Keratinocyte (primary cell): ENCODE measurements around the gene DNAJC28. TPM values are rescaled to one million over a fixed set of nuclear protein-coding genes. Genes with fewer than 3 reads are reported as not detected.

Experiments
- DNase-seq: peaks from one replicate; pipeline ENCODE4 v3.0.0-alpha.2; 2011; ENCODE audit warnings: low read depth, missing footprints, low spot score
- FAIRE-seq: peaks from 2 replicates; lab custom pipeline; 2011; peaks lifted over from hg19 to GRCh38; lab: Jason Lieb, UNC
- H2AFZ ChIP-seq: 2 replicates; pipeline ENCODE4 v1.6.0; 2012; ENCODE audit warnings: low read length, control low read depth, inconsistent platforms; ENCODE audit not compliant: control insufficient read depth
- H3K27ac ChIP-seq: 2 replicates; pipeline ENCODE4 v1.5.1; 2011; ENCODE audit warnings: low read length; ENCODE audit not compliant: control insufficient read depth, insufficient read depth
- H3K27me3 ChIP-seq: 3 replicates; pipeline ENCODE4 v1.6.0; 2011; ENCODE audit warnings: low read length; ENCODE audit not compliant: control insufficient read depth, insufficient read depth; ENCODE audit errors: extremely low read depth
- H3K36me3 ChIP-seq, 2 experiments: 2 replicates in 1 of 2; 3 replicates in 1 of 2; pipeline ENCODE4 v1.5.1; 2011; ENCODE audit warnings: low read length in 2 of 2, mild to moderate bottlenecking in 1 of 2; ENCODE audit not compliant: control insufficient read depth in 2 of 2, insufficient read depth in 2 of 2; ENCODE audit errors: extremely low read depth in 1 of 2
- H3K4me1 ChIP-seq: 3 replicates; pipeline ENCODE4 v1.5.1; 2011; ENCODE audit warnings: low read length; ENCODE audit not compliant: control insufficient read depth, insufficient read depth; ENCODE audit errors: extremely low read depth
- H3K4me2 ChIP-seq: 3 replicates; pipeline ENCODE4 v1.6.0; 2011; ENCODE audit warnings: low read depth, low read length; ENCODE audit not compliant: control insufficient read depth, insufficient read depth; ENCODE audit errors: extremely low read depth
- H3K4me3 ChIP-seq, 3 experiments: fragments of 200-600 bp in 1 of 3; sonication (generic) in 1 of 3; 2 replicates in 2 of 3; 3 replicates in 1 of 3; pipeline ENCODE4 v1.5.1; 2011 to 2016; ENCODE audit warnings: low read length in 3 of 3, mild to moderate bottlenecking in 3 of 3, control low read depth in 2 of 3, inconsistent platforms in 1 of 3, low read depth in 1 of 3, mixed read lengths in 1 of 3, mixed run types in 1 of 3, moderate library complexity in 1 of 3; ENCODE audit not compliant: control insufficient read depth in 2 of 3, insufficient read depth in 2 of 3; ENCODE audit errors: extremely low read depth in 1 of 3
- H3K79me2 ChIP-seq: 2 replicates; pipeline ENCODE4 v1.6.0; 2012; ENCODE audit warnings: low read length; ENCODE audit not compliant: control insufficient read depth, insufficient read depth
- H3K9ac ChIP-seq: 3 replicates; pipeline ENCODE4 v1.6.0; 2011; ENCODE audit warnings: low read length; ENCODE audit not compliant: control insufficient read depth, insufficient read depth; ENCODE audit errors: extremely low read depth
- H3K9me1 ChIP-seq: 3 replicates; pipeline ENCODE4 v1.6.0; 2011; ENCODE audit warnings: low read length; ENCODE audit not compliant: control insufficient read depth, insufficient read depth; ENCODE audit errors: extremely low read depth
- H3K9me3 ChIP-seq: 2 replicates; pipeline ENCODE4 v1.5.1; 2012; ENCODE audit warnings: low read depth, low read length; ENCODE audit not compliant: control insufficient read depth
- H4K20me1 ChIP-seq: 3 replicates; pipeline ENCODE4 v1.6.0; 2011; ENCODE audit warnings: low read length; ENCODE audit not compliant: control insufficient read depth, insufficient read depth; ENCODE audit errors: extremely low read depth
- EZH2 ChIP-seq: IDR thresholded peaks from one replicate; pipeline ENCODE4 v1.6.1; 2012; ENCODE audit warnings: inconsistent platforms, mild to moderate bottlenecking, low read length, moderate library complexity
- dilution Hi-C: fragments of 300-500 bp; cut with MboI; formaldehyde crosslinking; loops from one replicate; pipeline ENCODE4 v1.7.0; 2020; ENCODE audit warnings: low sequenced_read_pairs; ENCODE audit not compliant: extremely low pct_ligation_motif_present
- polyA minus RNA-seq, 3 experiments: library from RNA; depleted of rRNA, polyadenylated mRNA; stranded (reverse); fragments of >200 nt; gene quantifications; 1 replicate in 1 of 3; 2 replicates in 1 of 3; 3 replicates in 1 of 3; pipeline ENCODE4 v1.2.3, GENCODE V29; 2011
- polyA plus RNA-seq, 5 experiments: library from polyadenylated mRNA; depleted of rRNA in 3 of 5; stranded (reverse) in 3 of 5; stranded (forward) in 1 of 5; unstranded in 1 of 5; fragments of >200 nt; gene quantifications; 1 replicate in 1 of 5; 2 replicates in 3 of 5; 3 replicates in 1 of 5; pipeline versions ENCODE4 v1.2.1 to v1.2.3, GENCODE V29; 2011 to 2012; ENCODE audit warnings: missing spikeins in 2 of 5, low read depth in 1 of 5, low replicate concordance in 1 of 5
- TF ChIP-seq, protein P1 (sequence below), 3 experiments: IDR thresholded peaks in 1 of 3; conservative IDR thresholded peaks in 1 of 3; optimal IDR thresholded peaks in 1 of 3; 2 replicates in 2 of 3; 3 replicates in 1 of 3; pipeline versions ENCODE3 to v1.5.1; 2011; ENCODE audit warnings: low read length in 3 of 3, mild to moderate bottlenecking in 3 of 3, moderate library complexity in 2 of 3, control low read depth in 1 of 3, inconsistent platforms in 1 of 3; ENCODE audit not compliant: insufficient read depth in 2 of 3; ENCODE audit errors: extremely low read depth in 1 of 3

The DNAJC28 gene, protein sequence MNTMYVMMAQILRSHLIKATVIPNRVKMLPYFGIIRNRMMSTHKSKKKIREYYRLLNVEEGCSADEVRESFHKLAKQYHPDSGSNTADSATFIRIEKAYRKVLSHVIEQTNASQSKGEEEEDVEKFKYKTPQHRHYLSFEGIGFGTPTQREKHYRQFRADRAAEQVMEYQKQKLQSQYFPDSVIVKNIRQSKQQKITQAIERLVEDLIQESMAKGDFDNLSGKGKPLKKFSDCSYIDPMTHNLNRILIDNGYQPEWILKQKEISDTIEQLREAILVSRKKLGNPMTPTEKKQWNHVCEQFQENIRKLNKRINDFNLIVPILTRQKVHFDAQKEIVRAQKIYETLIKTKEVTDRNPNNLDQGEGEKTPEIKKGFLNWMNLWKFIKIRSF
- polyA plus RNA-seq (0.91 to 1.4 TPM (median 1.1 TPM) in 3 replicates), polyA minus RNA-seq (0.30 to 1.1 TPM in 2 of 3 replicates, not detected in the other)
- 2.2 TPM for polyA plus RNA-seq (2011; ENCODE audit: low read depth)
- polyA plus RNA-seq (2011; cell fraction: cytosol; rRNA removed) = 0.74 and 1.2 TPM in 2 replicates
- polyA plus RNA-seq (2011; cell fraction: nucleus; rRNA removed) = 1.1 and 1.7 TPM in 2 replicates
- polyA plus RNA-seq (2012; ENCODE audit: low replicate concordance) = 0.63 and 0.79 TPM in 2 replicates
- polyA minus RNA-seq (2011; cell fraction: cytosol; rRNA and poly(A)+ RNA removed) = 0.77 TPM
- polyA minus RNA-seq (2011; cell fraction: nucleus; rRNA and poly(A)+ RNA removed) = not detected in 2 replicates

DNA sequence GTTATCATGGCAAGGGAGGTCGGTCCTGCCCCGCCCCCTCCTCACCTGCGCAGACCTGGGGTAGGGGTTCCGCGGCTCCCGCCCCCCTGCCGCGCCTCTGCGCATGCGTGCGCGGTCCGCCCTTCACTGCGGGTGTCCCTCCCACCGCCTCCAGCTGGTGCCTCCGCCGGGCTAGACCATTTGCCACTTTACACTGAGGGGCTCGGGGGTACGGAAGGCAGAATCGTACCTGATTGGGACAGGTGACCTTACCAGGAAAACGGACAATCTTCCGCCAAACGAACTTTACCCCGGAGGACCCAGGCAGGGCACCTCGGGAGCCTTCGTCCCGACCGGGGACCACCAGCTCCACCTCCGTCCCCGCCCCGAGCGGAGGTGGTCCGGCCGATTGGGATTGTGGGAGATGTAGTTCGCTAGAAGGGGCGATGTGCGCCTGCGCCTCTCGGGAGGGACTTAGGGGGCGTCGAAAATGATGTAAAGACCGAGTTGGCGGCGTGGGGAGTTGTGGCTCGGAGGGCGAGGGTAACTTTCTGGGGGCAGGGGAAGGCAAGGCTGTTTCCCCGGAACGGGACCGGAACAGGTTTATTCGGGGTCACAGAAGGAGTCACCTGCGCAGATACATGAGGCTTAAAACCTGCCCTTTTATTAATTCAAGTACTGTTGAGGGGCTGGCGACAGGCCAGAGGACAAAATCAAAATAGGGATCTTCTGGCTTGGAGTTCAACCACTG, at the start of gene DNAJC28:
Gene DNAJC28, minus strand, starts transcription at position 344 of the 730 bp plus-strand sequence. CDS start 2,323 bp downstream, outside the sequence.
- H2AFZ ChIP-seq = peak within 1 kb of the TSS; percentile 99
- no peaks in the 10 kb centered on the region for H3K9me3 ChIP-seq
- H3K79me2 ChIP-seq = no peaks in the 10 kb centered on the region
- peak within 1 kb of the TSS; percentile 76 for H3K27ac ChIP-seq
- no peaks in the 10 kb centered on the region for H3K36me3 ChIP-seq
- peak; percentile 33 for DNase-seq
- H4K20me1 ChIP-seq = no peaks in the 10 kb centered on the region
- H3K9ac ChIP-seq = peak within 1 kb of the TSS; percentile 88
- peak within 1 kb of the TSS; percentile 76 to 91 (median 88) for H3K4me3 ChIP-seq
- FAIRE-seq = peak; percentile 32
- peaks cover 4% of the 10 kb centered on the region for H3K4me1 ChIP-seq
- TF ChIP-seq, protein P1, sequence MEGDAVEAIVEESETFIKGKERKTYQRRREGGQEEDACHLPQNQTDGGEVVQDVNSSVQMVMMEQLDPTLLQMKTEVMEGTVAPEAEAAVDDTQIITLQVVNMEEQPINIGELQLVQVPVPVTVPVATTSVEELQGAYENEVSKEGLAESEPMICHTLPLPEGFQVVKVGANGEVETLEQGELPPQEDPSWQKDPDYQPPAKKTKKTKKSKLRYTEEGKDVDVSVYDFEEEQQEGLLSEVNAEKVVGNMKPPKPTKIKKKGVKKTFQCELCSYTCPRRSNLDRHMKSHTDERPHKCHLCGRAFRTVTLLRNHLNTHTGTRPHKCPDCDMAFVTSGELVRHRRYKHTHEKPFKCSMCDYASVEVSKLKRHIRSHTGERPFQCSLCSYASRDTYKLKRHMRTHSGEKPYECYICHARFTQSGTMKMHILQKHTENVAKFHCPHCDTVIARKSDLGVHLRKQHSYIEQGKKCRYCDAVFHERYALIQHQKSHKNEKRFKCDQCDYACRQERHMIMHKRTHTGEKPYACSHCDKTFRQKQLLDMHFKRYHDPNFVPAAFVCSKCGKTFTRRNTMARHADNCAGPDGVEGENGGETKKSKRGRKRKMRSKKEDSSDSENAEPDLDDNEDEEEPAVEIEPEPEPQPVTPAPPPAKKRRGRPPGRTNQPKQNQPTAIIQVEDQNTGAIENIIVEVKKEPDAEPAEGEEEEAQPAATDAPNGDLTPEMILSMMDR (optimal IDR thresholded peaks at IDR 0.05 in 1 of 3, IDR thresholded peaks at IDR 0.05 in 1 of 3, conservative IDR thresholded peaks at IDR 0.05 in 1 of 3; ENCODE audit: extremely low read depth in 1 of 3, insufficient read depth in 2 of 3, low read length in 3 of 3) = no peak
- no peak for TF ChIP-seq EZH2
- H3K4me2 ChIP-seq = peak within 1 kb of the TSS; percentile 92
- peaks cover 3% of the 10 kb centered on the region for H3K27me3 ChIP-seq
- dilution Hi-C loops = no loop called here
- no peaks in the 10 kb centered on the region for H3K9me1 ChIP-seq

DNA sequence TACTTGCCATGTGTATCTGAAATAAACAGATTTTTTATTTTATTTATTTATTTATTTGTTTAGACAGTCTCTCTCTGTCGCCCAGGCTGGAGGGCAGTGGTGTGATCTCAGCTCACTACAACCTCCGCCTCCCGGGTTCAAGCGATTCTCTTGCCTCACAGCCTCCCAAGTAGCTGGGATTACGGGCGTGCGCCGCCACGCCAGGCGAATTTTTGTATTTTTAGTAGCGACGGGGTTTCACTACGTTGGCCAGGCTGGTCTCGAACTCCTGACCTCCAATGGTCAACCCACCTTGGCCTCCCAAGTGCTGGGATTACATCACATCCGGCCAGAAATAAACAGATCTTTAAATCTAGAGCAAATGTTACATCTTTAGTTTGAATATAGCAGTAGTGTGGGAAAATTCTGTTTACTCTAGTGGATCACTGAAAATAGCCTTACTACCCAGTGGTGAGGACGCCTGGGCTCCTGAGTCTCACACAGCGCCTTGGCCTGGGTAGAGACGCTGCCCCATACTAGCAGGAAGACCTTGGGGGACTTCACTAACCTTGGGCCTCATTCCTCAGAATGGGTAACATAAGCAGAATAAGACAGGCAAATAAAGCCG, 49.7 kb upstream of the DNAJC28 start:
- DNase-seq = no peak
- Histone ChIP-seq H3K27ac (peak overlapping the region; percentile 98), H3K4me3 (peak overlapping the region; percentile 75 to 97 (median 81)), H3K79me2 (peaks cover 84% of the 10 kb centered on the region), H3K4me1 (peaks cover 16% of the 10 kb centered on the region), H4K20me1 (peaks cover 5% of the 10 kb centered on the region), H3K27me3 (no peaks in the 10 kb centered on the region), H3K9ac (peak overlapping the region; percentile 98), H2AFZ (peak overlapping the region; percentile 23), H3K4me2 (peak overlapping the region; percentile 89), H3K36me3 (peaks cover 11% of the 10 kb centered on the region in 2 experiments), H3K9me1 (no peaks in the 10 kb centered on the region), H3K9me3 (no peaks in the 10 kb centered on the region)
- FAIRE-seq = no peak
- dilution Hi-C loops = no loop called here
- TF ChIP-seq, protein P1 (optimal IDR thresholded peaks at IDR 0.05 in 1 of 3, IDR thresholded peaks at IDR 0.05 in 1 of 3, conservative IDR thresholded peaks at IDR 0.05 in 1 of 3; ENCODE audit: extremely low read depth in 1 of 3, insufficient read depth in 2 of 3, low read length in 3 of 3) = no peak
- TF ChIP-seq EZH2 = no peak
